Stimulated activated CD4-positive, alpha-beta T cell treated with anti-CD3 and anti-CD28 coated beads, Interleukin-4, amount 100 ng/mL, for 4 hours (primary cell): ENCODE measurements around the gene RASA3.

Experiments used
- DNase-seq, 2 experiments: peaks; one replicate each; pipeline ENCODE4 v3.0.0-alpha.2; 2020

RASA3 gene

DNA sequence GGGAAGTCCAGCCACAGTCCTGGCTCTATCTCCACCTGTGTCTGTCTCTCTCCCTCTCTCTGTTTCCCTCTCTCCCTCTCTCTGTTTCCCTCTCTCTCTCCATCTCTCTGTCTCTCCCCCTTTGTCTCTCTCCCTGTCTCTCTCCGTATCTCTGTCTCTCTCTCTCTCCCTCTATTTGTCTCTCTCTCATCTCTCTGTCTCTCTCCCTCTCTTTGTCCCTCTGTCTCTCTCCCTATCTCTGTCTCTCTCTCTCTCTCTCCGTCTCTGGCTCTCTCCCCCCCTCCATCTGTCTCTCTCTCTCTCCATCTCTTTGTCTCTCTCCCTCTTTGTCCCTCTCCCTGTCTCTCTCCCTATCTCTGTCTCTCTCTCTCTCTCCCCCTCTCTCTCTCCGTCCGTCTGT is 119.1 kb downstream of the RASA3 start:
- DNase-seq = no peak

DNA sequence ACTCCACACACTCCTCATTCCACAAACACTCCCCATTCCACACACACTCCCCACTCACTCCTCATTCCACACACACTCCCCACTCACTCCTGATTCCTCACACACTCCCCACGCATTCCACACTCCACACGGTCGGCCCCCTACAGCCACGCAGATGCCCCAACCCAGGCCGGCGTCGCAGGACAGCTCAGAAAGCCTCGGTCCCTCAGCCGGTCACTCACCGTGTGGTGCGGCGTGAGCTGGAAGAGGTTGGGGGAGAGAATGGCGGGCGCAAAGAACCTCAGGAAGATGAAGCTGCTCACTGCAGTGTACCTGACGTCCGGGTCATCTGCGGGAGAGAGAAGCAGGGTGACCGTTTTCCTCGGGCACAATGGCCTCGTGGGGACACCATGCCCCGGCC is 119.5 kb downstream of the RASA3 start:
- DNase-seq = no peak

DNA sequence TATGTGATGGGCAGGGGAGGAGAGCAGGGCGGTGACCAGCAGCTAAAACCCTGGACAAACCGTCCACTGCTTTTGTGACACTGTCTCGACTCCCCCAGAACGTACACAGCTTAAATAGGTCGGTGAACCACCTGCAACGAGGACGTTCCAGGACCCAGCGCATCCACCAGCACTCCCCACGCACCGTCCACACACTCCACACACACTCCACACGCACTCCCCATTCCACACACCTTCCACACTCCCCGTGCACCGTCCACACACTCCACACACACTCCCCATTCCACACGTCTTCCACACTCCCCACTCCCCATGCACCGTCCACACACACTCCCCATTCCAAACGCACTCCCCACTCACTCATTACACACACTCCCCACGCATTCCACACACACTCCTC is 120.3 kb downstream of the RASA3 start:
- DNase-seq = no peak

DNA sequence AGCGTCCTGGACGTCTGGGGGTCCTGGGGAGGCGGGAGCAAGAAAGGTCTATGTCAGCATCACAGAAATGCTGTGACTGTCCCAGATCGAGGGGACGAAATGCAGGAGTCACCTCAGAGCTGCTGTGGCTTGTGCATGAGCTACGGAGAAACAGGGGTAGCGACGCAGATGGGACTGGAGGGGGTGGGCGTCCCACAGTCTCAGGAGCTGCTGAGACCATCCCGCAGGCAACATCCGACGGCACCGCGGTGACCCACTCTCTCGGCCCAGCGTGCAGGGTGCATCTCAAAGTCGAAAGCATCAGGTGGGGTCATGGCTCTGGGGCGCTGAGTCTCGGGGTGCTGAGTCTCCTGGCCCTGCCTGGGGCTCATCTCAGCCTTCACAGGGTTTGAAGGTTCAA is 121.2 kb downstream of the RASA3 start:
- no peak for DNase-seq

DNA sequence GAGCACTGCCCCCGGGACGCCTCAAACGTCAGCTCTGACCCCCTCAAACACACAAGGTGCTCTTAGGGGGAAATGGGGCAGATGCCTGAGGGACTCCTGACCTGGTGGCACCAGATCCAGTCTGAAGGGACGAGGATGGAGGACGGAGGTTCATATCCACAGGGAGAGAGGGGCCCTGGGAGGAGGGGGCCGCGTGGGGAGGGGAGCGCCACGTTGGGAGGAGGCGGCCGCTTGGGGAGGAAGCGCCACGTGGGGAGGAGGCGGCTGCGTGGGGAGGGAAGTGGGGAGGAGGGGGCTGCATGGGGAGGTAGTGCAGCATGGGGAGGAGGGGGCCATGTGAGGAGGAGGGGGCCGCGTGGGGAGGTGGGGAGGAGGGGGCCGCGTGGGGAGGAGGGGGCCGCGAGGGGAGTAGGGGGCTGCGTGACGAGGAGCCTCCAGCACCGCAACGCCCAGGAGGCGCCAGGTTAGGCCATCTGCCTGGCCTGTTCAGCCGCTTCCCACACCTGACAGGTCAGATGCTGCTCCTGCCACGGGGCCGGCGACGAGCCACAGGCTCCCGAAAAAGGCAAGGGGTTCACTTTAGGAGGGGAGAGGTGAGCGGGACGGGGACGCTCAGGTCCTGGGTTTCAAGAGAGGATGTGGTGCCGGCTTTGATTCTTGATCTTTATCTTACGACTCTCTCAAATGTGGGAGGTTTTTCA is 121.9 kb downstream of the RASA3 start:
- DNase-seq = no peak

DNA sequence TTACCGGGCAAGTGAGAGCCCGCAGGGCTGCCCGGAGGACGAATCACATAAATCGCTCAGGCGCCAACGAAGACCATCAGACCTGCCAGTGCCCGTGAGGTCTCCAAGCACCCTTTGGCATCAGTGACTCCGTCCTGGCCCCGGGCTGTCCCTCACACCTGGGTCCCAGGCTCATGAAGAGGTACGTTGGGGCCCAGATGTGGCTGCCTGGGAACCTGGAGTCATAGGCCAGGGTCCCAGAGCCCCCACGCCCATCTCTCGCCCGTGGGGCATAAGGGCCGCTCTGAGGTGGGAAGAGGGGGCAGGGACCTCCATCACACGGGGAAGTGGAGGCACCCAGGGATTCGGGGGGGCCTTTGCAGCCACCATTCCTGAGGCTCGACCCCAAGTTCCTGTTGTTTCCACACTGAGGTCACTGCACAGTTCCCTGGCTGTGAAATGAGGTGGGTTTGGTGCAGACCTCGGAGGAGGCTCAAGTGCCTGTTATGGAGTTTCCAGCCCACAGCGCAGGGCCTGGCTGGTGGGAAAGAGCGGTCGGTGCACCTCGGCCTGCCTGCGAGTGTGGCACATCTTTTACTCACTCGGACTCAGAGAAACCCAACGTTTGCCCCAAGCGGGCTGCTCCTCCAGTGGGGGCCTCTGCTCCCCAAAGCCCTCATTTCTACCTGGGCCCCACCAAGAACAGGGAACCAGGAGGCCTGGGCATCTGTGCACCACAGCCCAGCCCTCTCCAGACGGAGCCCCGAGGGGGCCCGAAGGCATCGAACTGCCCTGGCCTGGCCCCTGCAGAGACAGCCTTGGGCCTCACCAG is 122.6 kb downstream of the RASA3 start:
- no peak for DNase-seq

DNA sequence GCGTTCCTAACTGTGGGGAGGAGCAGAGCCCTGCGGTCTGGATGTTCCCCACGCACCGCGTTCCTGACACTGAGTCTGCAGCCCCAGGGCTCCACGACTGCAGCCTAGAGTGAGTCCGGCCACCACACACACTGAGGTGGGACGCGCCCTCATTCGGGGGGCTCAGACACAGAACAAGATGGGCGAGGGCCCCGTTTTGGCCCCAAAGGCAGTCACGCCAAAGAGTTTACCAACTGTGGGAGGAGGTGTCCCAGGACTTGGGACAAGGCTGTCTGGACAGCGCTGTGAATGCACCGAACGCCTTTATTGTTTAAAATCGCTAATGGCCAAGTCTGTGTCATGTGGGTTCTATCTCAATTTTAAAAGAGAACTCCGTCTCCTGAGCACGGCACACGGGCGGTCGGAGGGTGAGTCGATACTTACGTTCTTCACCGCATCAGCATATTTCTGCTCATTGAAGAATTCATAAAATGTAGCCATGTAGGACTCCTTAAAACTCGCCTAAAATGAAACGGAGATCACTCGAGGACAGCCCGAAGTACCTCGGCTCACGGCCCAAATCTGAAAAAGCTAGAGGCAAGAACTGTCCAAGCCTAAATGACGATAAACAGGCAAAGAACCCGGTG is 123.3 kb downstream of the RASA3 start:
- no peak for DNase-seq

DNA sequence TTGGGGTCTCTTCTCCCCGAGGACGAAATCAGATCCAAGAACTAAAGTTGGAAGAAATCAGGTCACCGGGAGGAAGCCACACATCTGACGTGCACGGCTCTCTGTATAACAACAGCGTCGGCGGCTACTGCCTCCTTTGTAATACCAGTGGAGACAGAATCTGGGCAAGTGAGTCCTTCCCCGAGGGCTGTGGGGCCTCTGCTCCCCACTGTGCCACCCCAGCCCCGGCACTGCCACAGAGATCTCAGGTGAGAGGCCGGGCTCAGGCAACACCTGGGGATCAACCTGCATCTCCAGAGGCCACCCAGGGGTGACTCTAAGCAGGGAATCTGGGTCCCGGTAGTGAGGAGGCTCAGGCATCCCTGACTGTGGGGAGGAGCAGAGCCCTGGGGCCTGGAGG is 124.9 kb downstream of the RASA3 start:
- DNase-seq = no peak

DNA sequence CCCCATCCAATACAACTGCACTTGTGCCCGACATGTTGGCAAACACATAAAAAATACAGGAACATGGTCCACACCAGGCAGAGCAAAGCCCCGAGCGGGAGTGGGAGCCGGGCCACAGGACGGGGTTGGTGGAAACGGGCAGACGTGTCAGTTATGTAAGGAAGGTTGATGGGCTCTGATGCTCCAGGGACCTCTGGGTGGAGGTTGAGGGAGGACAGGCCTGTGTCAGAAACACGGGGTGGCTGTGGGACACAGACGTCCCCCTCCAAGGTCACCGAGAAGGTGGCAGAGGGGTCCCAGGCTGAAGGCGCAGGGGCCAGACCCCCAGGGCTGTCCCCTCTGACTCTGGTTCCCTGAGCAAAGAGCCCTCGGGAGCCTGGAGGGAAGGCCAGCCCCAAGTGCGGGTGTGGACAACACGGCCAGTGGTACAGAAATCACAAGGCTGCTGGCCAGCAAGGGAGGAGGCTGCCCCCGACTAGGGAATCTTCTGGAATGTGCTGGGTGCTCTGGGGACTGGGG is 127.2 kb downstream of the RASA3 start:
- no peak for DNase-seq

DNA sequence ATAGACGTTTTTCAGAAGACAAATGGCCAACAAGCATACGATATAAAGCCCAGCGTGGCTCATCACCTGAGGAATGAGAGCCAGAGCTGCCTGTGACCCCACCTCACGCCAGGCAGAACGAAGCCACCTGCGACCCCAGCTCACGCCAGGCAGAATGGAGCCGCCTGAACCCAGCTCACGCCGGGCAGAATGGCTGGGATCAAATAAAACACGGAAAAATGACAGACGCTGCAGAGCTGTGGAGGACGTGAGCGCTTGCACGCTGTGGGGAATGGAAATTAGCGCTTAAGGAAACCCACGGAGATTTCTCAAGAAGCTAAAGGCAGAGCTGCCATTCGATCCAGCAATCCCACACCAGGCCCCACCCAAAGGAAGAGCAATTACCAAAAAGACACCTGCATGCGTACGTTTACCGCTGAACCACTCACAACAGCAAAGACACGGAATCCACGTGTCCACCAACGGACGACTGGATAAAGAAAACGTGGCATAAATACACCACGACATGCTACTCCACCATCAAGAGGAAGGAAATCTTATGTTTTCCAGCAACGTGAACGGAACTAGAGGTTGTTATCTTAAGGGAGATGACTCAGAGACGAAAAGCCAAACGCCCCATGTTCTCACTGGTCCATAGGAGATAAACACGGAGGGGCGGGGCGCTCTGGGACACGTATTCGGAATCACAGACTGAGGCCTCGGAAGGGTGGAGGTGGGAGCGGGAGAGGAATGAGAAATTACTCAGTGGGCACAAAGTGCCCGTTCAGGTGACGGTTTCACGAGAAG is 127.8 kb downstream of the RASA3 start:
- DNase-seq = no peak

DNA sequence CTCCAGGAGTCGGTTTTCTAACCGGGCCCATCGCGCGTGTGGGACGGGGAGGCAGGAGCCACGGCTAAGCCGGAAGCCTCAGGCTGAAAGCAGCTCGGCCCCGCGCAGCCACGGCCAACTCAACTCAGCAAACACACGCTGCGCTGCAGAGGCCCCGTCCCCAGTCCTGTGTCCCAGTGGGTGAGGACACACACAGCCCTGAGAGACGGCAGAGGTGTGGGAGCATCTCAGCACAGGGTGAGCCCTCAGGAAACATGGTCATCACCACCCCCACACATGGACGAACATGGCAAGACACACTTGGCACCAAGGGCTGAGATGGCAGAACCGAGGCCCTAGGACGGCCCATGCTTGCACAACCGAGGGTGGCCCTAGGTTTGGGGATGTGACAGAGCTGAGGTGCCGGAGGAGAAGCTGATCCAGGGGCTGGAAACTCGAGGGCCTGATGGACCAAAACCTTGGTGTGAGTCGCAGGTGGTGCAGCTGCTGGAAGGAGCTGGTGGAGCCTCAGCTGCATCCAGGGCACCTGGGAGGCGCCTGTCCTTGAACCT is 129.6 kb downstream of the RASA3 start:
- no peak for DNase-seq

DNA sequence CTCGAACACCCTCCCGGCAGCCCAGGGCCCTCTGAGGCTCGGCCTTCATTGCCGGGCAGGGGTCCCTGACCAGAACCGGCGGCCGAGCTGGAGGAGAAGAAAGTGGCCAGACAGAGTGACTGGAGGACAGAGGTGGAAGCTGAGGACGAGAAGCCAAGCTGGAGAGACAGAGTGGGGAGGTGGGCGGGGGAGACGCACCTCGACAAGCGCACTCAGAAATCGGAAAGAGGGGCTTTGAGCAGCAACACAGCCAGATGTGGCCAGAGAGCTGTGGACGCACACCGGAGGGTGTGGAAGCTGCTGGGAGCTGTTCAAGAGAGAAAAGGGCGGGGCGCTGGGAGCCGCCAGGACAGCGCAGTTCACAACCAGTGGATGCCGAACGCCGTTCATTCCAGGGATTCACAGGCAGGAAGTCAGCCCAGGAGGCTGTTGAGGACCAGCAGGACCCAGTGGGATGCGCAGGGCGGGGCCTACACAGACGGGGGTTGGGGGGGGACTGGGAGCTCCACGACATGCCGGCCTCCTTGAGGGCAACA is 130.3 kb downstream of the RASA3 start:
- DNase-seq = no peak

DNA sequence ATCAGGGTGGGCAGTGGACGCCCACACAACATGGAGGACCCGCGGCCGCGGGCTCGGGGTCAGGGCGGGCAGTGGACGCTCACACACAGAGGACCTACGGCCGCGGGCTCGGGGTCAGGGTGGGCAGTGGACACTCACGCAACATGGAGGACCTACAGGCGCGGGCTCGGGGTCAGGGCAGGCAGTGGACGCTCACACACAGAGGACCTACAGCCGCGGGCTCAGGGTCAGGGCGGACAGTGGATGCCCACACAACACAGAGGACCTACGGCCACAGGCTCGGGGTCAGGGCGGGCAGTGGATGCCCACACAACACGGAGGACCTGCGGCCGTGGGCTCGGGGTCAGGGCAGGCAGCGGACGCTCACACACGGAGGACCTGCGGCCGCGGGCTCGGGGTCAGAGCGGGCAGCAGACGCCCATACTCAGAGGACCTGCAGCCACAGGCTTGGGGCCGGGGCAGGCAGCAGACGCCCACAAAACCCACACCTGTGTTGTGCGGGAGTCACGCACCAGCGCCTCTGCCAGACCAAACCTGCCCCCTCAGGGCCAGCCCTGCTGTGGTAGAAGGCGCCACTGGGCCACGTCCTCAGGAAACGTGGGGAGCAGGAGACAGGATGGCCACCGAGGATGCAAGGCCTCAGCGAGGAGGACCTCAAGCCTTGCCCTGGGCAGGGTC is 131.0 kb downstream of the RASA3 start:
- DNase-seq = no peak

DNA sequence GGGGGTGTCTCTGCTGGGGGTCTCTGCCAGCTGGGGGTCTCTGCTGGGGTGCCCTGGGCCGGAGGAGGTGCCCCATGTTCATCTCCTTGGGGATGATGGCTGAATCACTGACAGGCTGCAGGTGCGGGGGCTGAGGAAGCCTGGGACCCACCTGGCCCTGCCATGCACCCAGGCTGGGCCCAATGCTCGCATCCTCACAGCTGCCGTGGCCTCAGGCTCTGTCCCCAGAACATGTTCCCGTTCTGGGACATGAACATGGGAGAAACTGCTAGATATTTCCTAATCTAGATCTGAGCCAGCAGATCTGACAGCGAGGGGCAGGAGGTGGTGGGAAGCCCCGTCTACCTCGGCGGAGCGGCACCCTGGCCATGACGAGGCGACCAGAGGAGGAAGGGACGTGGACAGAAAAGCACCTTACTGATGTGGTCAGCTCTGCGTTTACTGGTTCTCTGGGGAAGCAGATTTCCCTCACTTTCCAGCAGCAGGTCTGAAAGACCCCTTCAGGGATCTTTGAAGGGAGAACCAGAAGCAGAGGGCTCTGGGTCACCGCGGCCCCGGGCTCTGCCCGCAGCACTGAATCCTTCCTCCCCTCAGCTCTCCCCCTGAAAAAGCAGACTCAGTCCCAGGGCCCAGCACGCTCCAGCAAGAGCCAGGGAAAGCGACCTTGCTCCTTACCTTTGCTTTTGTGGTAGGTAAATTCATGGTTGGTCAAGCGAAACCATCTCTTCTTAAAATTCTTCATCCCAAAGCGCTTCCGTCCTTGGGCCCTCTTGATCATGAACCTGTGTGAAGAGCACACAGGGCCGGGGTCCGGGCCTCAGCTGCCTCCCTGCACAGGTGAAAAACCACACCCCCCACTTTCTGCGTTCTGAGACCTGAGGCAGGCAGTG is 132.0 kb downstream of the RASA3 start:
- no peak for DNase-seq

DNA sequence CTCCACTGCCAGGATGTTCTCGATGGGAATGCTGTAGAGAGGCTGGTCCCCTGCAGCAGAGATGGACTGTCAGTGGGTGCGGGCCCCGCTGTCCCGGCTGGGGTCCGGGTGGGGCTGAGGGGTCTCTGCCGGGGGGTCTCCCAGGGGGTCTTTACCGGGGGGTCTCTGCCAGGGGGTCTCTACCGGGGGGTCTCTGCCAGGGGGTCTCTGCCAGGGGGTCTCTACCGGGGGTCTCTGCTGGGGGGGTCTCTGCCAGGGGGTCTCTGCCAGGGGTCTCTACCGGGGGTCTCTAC is 132.9 kb downstream of the RASA3 start:
- DNase-seq = no peak

DNA sequence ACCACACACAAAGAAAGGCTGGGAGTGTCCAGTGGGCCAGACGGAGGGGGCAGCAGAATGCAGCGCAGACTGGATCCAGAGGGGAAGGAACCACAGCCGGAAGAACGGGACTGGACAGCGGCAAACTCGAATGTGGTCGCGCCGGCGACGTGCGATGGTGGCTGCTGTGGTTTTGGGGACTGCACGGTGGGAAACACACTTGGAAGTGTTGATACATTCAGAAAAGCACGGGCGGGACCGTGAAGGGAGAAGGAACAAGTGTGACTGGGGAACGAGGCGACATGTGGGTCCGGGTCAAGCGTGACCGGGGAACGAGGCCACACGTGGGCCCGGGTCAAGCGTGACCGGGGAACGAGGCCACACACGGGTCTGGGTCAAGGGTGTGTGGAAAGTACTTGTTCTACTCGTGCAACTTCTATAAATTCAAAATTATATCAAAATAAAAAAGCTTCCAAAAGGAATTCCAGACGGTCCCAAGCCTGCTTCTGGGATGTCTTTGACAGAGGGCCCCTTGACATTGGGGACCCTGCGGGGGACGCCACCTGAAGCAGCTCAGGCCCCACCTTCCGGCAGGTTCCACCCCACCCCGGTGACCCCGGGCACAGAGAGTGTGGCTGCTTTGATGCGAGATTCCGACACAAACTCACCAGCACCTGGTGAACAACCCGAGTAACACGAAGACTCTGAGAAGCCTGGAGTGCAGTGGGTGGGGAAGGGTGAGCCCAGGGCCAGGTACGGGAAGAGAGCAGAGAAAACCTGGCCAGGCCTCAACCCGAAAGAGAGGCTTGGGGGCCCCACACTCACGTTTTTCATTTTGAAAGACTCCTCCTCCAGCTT is 133.4 kb downstream of the RASA3 start:
- DNase-seq = no peak

DNA sequence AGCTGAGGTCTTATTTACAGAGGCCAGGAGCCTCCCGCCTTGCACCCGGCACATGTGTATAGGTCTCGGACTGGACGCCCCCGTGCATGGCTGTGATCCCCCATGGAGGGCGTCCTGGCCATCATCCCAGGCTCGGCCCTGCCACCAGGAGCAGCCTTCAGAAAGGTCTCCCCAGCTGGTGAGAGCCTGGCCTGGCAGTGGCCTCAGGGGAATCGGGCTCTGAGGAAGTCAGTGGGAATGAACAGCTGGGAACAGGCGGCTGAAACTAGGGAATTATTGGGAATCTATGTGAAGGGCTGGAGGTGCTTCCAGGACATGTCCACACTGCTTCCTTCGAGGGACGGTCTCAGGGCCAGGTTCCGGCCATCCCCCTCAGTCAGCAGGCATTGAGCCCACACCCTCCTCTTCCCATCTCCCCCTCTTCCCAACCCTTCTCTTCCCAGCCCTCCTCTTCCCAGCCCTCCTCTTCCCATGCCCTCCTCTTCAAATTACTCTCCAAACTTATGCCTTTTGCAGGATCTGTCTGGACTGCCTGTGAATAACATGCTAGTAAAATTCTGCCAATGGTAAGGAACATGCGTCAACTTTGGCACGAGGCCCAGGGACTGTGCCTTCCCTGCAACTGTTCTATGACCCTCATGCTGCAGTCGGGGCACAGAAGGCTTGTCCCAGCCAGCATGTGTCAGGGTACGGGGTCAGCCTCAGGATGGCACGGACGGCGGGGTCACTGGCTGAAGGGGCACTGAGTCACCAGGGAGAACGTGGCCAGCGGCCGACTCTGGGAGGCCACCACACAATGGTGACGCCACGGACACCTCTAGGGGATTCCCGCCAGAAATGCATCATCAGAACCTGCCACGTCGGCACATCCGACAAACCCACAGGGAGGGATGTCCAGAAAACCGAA is 134.3 kb downstream of the RASA3 start:
- DNase-seq = no peak

DNA sequence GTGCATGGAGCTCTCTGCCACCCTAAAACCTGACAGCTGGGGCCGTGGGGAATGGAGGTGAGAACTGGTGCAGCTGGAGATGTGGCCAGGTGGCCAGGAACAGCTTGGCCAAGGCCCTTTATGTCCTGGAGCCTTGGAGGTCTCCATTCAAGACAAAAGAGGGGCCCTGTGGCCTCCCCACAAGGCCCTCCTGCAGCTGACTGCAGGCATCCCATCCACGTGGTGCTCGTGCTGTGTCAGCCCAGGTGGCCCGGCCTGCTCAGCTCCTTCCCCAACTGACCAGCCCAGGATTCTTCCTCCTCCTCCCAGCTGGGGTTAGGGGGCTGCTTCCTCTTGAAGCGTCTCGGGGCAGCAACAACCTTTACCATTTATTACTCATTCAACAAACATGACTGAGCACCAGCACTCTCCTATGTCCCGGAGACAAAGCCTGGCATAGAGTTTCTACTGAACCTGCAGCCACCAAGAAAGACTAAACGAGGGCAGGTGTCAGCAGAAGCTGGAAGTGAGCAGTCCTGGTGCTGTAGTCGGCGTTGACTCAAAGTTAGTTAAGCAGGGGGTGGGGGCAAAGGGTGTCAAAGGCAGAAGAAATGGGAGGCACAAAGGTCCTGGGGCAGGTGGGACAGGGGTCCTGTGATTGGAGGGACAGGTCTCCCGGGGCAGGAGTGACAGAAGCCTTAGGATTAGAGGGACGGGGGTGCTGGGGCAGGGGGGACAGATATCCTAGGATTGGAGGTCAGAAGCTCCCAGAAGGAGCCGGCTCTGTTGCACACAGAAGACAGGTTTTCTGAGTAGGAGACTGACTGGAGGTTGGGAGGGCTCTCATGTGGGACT is 135.3 kb downstream of the RASA3 start:
- DNase-seq = no peak
